ENCODE data around the gene IRX4. TPM values are rescaled to one million over a fixed set of nuclear protein-coding genes. Genes with fewer than 3 reads are reported as not detected.

Gene IRX4
- total and polyA plus RNA-seq, 4 donors = not detected

DNA sequence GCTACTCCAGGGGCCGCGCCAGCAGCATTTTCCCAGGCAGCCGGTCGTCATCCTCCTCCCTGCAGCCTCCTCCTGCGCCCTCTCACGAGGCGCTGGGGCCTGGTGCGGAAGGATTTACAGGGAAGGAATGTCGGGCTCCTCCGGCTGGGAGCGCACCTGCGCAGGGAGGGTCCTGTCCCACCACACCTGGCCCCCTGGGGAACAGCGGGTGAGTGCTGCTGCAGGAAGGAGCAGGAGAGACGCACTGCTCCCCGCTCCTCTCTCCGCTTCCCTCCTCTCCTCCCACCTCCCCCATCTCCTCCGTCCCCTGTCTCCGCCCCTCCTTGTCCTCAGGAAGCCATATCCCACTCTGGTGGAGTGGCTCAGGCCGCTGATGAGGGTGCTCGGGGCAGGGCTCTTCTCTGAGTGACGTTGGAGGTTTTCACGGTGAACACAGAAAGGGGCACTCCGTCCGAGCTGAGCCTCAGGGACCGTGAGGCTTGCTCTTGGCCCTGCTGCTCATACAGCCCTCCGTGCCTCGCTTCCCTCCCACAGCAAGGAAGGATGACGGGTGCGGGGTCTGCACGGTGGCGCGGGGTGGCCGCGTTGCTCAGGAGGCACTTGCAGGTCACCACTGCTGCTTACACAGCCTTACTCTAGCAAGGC lies 31.3 kb downstream of the IRX4 start:
- Histone ChIP-seq H3K4me3 (ENCODE audit: low read depth in 1 of 3, low read length in 3 of 3) (no peak overlapping the region), H3K9ac (ENCODE audit: low read depth in 1 of 2, low read length in 2 of 2) (no peak overlapping the region), H3K36me3 (ENCODE audit: control insufficient read depth in 4 of 4, insufficient read depth in 3 of 4, low read depth in 1 of 4, low read length in 3 of 4) (no peaks in the 10 kb centered on the region), H3K4me1 (ENCODE audit: control insufficient read depth in 4 of 4, insufficient read depth in 4 of 4, low read length in 3 of 4) (no peaks in the 10 kb centered on the region), H3K27ac (ENCODE audit: low read depth in 1 of 2, low read length in 2 of 2) (no peak overlapping the region), H3K27me3 (ENCODE audit: control insufficient read depth in 4 of 4, insufficient read depth in 4 of 4, low read length in 3 of 4) (peaks cover 0 to 9% (median 2%) of the 10 kb centered on the region in 4 donors), H3K9me3 (ENCODE audit: control insufficient read depth in 4 of 4, low read length in 3 of 4) (no peaks in the 10 kb centered on the region)
- WGBS = 18% methylated on average over 34 of the region's 34 CpGs
- no peak for DNase-seq (ENCODE audit: low spot score)
- TF ChIP-seq FOXA2 (IDR thresholded peaks at IDR 0.05) (no peak), HNF4G (IDR thresholded peaks at IDR 0.05) (no peak)

GRCh38 chr5:1850324-1851154 lies 32.2 kb downstream of the IRX4 start:
- DNase-seq (ENCODE audit: low spot score) = no peak
- TF ChIP-seq HNF4G (IDR thresholded peaks at IDR 0.05) (no peak), SP1 (IDR thresholded peaks at IDR 0.05) (no peak), RAD21 (IDR thresholded peaks at IDR 0.05) (no peak), RXRA (IDR thresholded peaks at IDR 0.05) (no peak), ATF3 (IDR thresholded peaks at IDR 0.05) (no peak), EGR1 (IDR thresholded peaks at IDR 0.05; ENCODE audit: low read depth in 2 of 2) (no peak), NR2F2 (IDR thresholded peaks at IDR 0.05) (no peak), GABPA (IDR thresholded peaks at IDR 0.05 in 1 of 2, conservative IDR thresholded peaks at IDR 0.05 in 1 of 2) (no peak), JUND (IDR thresholded peaks at IDR 0.05) (no peak), HNF4A (conservative IDR thresholded peaks at IDR 0.05) (no peak), FOXA1 (IDR thresholded peaks at IDR 0.05) (no peak), TAF1 (conservative IDR thresholded peaks at IDR 0.05) (no peak), YY1 (IDR thresholded peaks at IDR 0.05) (no peak), FOXA2 (IDR thresholded peaks at IDR 0.05) (no peak)
- TF ChIP-seq, protein P1, sequence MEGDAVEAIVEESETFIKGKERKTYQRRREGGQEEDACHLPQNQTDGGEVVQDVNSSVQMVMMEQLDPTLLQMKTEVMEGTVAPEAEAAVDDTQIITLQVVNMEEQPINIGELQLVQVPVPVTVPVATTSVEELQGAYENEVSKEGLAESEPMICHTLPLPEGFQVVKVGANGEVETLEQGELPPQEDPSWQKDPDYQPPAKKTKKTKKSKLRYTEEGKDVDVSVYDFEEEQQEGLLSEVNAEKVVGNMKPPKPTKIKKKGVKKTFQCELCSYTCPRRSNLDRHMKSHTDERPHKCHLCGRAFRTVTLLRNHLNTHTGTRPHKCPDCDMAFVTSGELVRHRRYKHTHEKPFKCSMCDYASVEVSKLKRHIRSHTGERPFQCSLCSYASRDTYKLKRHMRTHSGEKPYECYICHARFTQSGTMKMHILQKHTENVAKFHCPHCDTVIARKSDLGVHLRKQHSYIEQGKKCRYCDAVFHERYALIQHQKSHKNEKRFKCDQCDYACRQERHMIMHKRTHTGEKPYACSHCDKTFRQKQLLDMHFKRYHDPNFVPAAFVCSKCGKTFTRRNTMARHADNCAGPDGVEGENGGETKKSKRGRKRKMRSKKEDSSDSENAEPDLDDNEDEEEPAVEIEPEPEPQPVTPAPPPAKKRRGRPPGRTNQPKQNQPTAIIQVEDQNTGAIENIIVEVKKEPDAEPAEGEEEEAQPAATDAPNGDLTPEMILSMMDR (IDR thresholded peaks at IDR 0.05; ENCODE audit: low read depth, low read length, missing input control) = no peak
- TF ChIP-seq, protein P2, sequence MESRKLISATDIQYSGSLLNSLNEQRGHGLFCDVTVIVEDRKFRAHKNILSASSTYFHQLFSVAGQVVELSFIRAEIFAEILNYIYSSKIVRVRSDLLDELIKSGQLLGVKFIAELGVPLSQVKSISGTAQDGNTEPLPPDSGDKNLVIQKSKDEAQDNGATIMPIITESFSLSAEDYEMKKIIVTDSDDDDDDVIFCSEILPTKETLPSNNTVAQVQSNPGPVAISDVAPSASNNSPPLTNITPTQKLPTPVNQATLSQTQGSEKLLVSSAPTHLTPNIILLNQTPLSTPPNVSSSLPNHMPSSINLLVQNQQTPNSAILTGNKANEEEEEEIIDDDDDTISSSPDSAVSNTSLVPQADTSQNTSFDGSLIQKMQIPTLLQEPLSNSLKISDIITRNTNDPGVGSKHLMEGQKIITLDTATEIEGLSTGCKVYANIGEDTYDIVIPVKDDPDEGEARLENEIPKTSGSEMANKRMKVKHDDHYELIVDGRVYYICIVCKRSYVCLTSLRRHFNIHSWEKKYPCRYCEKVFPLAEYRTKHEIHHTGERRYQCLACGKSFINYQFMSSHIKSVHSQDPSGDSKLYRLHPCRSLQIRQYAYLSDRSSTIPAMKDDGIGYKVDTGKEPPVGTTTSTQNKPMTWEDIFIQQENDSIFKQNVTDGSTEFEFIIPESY (IDR thresholded peaks at IDR 0.05) = no peak
- TF ChIP-seq, protein P3, sequence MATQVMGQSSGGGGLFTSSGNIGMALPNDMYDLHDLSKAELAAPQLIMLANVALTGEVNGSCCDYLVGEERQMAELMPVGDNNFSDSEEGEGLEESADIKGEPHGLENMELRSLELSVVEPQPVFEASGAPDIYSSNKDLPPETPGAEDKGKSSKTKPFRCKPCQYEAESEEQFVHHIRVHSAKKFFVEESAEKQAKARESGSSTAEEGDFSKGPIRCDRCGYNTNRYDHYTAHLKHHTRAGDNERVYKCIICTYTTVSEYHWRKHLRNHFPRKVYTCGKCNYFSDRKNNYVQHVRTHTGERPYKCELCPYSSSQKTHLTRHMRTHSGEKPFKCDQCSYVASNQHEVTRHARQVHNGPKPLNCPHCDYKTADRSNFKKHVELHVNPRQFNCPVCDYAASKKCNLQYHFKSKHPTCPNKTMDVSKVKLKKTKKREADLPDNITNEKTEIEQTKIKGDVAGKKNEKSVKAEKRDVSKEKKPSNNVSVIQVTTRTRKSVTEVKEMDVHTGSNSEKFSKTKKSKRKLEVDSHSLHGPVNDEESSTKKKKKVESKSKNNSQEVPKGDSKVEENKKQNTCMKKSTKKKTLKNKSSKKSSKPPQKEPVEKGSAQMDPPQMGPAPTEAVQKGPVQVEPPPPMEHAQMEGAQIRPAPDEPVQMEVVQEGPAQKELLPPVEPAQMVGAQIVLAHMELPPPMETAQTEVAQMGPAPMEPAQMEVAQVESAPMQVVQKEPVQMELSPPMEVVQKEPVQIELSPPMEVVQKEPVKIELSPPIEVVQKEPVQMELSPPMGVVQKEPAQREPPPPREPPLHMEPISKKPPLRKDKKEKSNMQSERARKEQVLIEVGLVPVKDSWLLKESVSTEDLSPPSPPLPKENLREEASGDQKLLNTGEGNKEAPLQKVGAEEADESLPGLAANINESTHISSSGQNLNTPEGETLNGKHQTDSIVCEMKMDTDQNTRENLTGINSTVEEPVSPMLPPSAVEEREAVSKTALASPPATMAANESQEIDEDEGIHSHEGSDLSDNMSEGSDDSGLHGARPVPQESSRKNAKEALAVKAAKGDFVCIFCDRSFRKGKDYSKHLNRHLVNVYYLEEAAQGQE (IDR thresholded peaks at IDR 0.05) = no peak
- TF ChIP-seq, protein P4, sequence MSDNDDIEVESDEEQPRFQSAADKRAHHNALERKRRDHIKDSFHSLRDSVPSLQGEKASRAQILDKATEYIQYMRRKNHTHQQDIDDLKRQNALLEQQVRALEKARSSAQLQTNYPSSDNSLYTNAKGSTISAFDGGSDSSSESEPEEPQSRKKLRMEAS (IDR thresholded peaks at IDR 0.05) = no peak
- Histone ChIP-seq H3K27ac (ENCODE audit: low read depth in 1 of 2, low read length in 2 of 2) (no peak overlapping the region), H3K9me3 (ENCODE audit: control insufficient read depth in 4 of 4, low read length in 3 of 4) (no peaks in the 10 kb centered on the region), H3K4me3 (ENCODE audit: low read depth in 1 of 3, low read length in 3 of 3) (no peak overlapping the region), H3K36me3 (ENCODE audit: control insufficient read depth in 4 of 4, insufficient read depth in 3 of 4, low read depth in 1 of 4, low read length in 3 of 4) (no peaks in the 10 kb centered on the region), H3K4me1 (ENCODE audit: control insufficient read depth in 4 of 4, insufficient read depth in 4 of 4, low read length in 3 of 4) (no peaks in the 10 kb centered on the region), H3K9ac (ENCODE audit: low read depth in 1 of 2, low read length in 2 of 2) (no peak overlapping the region), H3K27me3 (ENCODE audit: control insufficient read depth in 4 of 4, insufficient read depth in 4 of 4, low read length in 3 of 4) (peaks cover 0 to 9% (median 2%) of the 10 kb centered on the region in 4 donors)
- WGBS = 76% methylated on average over 29 of the region's 29 CpGs
